Neutrophil (primary cell): Measurements from ENCODE around the gene PPARA.

Source experiments
- H3K27ac ChIP-seq: fragments of 200-600 bp; sonication (generic); 2 replicates; pipeline ENCODE4 v1.5.1; 2016; ENCODE audit warnings: mild to moderate bottlenecking, moderate library complexity
- H3K27me3 ChIP-seq: fragments of 200-600 bp; sonication (generic); 2 replicates; pipeline ENCODE4 v1.6.0; 2016; ENCODE audit warnings: mild to moderate bottlenecking
- H3K36me3 ChIP-seq: fragments of 200-600 bp; sonication (generic); 2 replicates; pipeline ENCODE4 v1.5.1; 2017
- H3K4me1 ChIP-seq, 2 experiments: fragments of 200-600 bp in 1 of 2; sonication (generic) in 1 of 2; 1 replicate in 1 of 2; 2 replicates in 1 of 2; pipeline versions ENCODE4 v1.5.1 to v1.6.1; 2013 to 2016; ENCODE audit warnings: low read depth in 1 of 2, low read length in 1 of 2, mild to moderate bottlenecking in 1 of 2, moderate library complexity in 1 of 2; ENCODE audit not compliant: control insufficient read depth in 1 of 2, insufficient read depth in 1 of 2
- H3K4me3 ChIP-seq, 2 experiments: fragments of 200-600 bp in 1 of 2; sonication (generic) in 1 of 2; 1 replicate in 1 of 2; 2 replicates in 1 of 2; pipeline ENCODE4 v1.5.1; 2013 to 2016; ENCODE audit warnings: low read depth in 1 of 2, low read length in 1 of 2, mild to moderate bottlenecking in 1 of 2, moderate library complexity in 1 of 2
- H3K9me3 ChIP-seq: fragments of 200-600 bp; sonication (generic); 2 replicates; pipeline ENCODE4 v1.5.1; 2016
- CTCF ChIP-seq: fragments of 200-600 bp; sonication (generic); IDR thresholded peaks from 2 replicates; pipeline ENCODE4 v1.5.1; 2016; ENCODE audit warnings: antibody characterized with exemption

Gene PPARA

GRCh38 chr22:46107753-46108563 lies 42.4 kb upstream of the PPARA start:
- H3K36me3 ChIP-seq, result peaks cover 98% of the 10 kb centered on the region
- H3K4me1 ChIP-seq, result no peaks in the 10 kb centered on the region
- no peak overlapping the region for H3K4me3 ChIP-seq
- no peak for TF ChIP-seq CTCF
- H3K27me3 ChIP-seq, result no peaks in the 10 kb centered on the region
- H3K27ac ChIP-seq, result no peak overlapping the region
- H3K9me3 ChIP-seq, result no peaks in the 10 kb centered on the region

- Histone ChIP-seq H3K27me3 (no peaks in the 10 kb centered on the region), H3K27ac (no peak overlapping the region), H3K9me3 (no peaks in the 10 kb centered on the region), H3K36me3 (peaks cover 98% of the 10 kb centered on the region), H3K4me3 (no peak overlapping the region), H3K4me1 (no peaks in the 10 kb centered on the region)
- no peak for TF ChIP-seq CTCF
Observed at GRCh38 chr22:46108564-46109473, 41.5 kb upstream of the PPARA start.

- H3K36me3 ChIP-seq, result peaks cover 98% of the 10 kb centered on the region
- no peaks in the 10 kb centered on the region for H3K9me3 ChIP-seq
- H3K27ac ChIP-seq, result no peak overlapping the region
- H3K4me3 ChIP-seq, result no peak overlapping the region
- TF ChIP-seq CTCF, result no peak
- no peaks in the 10 kb centered on the region for H3K4me1 ChIP-seq
- no peaks in the 10 kb centered on the region for H3K27me3 ChIP-seq
Observed at GRCh38 chr22:46109474-46110003, 40.8 kb upstream of the PPARA start.

- no peak overlapping the region for H3K27ac ChIP-seq
- H3K9me3 ChIP-seq, result no peaks in the 10 kb centered on the region
- no peak overlapping the region for H3K4me3 ChIP-seq
- H3K4me1 ChIP-seq, result no peaks in the 10 kb centered on the region
- no peaks in the 10 kb centered on the region for H3K27me3 ChIP-seq
- no peak for TF ChIP-seq CTCF
- H3K36me3 ChIP-seq, result peaks cover 92% of the 10 kb centered on the region
Observed at GRCh38 chr22:46110215-46110614, 40.1 kb upstream of the PPARA start.

- Histone ChIP-seq H3K27ac (no peak overlapping the region), H3K4me3 (no peak overlapping the region), H3K4me1 (peaks cover 0 to 6% of the 10 kb centered on the region in 2 experiments), H3K9me3 (no peaks in the 10 kb centered on the region), H3K36me3 (peaks cover 76% of the 10 kb centered on the region), H3K27me3 (no peaks in the 10 kb centered on the region)
- no peak for TF ChIP-seq CTCF
Observed at GRCh38 chr22:46111645-46112306, 38.5 kb upstream of the PPARA start.
